ENCODE measurements around the gene PFDN1. TPM values are rescaled to one million over a fixed set of nuclear protein-coding genes. Genes with fewer than 3 reads are reported as not detected.

PFDN1 gene
- total RNA-seq, 3 donors from 2014 or later (not counting 1 experiment from before 2014, with no cell fraction given): 28.0 to 39.1 (median 37.6) TPM

DNA sequence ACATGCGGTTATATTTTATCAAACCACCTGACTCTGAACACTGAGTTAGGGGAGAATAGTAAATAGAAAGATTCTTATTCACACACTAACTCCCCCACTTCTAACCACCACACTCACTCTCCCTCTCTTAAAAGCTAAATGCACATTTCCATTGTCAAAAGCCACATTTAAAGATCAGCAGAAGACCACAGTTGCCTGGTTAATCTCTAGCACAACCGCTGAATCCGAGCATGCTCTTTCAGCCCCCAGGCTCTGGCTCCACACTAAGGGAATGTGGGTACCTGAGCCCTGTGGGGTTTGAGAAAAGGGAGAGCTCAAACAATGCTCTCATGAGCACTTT lies 35.7 kb downstream of the PFDN1 start:
- TF ChIP-seq, protein P1, sequence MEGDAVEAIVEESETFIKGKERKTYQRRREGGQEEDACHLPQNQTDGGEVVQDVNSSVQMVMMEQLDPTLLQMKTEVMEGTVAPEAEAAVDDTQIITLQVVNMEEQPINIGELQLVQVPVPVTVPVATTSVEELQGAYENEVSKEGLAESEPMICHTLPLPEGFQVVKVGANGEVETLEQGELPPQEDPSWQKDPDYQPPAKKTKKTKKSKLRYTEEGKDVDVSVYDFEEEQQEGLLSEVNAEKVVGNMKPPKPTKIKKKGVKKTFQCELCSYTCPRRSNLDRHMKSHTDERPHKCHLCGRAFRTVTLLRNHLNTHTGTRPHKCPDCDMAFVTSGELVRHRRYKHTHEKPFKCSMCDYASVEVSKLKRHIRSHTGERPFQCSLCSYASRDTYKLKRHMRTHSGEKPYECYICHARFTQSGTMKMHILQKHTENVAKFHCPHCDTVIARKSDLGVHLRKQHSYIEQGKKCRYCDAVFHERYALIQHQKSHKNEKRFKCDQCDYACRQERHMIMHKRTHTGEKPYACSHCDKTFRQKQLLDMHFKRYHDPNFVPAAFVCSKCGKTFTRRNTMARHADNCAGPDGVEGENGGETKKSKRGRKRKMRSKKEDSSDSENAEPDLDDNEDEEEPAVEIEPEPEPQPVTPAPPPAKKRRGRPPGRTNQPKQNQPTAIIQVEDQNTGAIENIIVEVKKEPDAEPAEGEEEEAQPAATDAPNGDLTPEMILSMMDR (IDR thresholded peaks at IDR 0.05): no peak
- intact Hi-C loops (cut with micrococcal nuclease): no loop called here
- no peaks in the 10 kb centered on the region for H3K9me3 ChIP-seq (ENCODE audit: control insufficient read depth, insufficient read depth, low read length)
- DNase-seq (no peak), ATAC-seq (no peak)
- WGBS (ENCODE audit: insufficient coverage): 73% methylated on average over 2 of the region's 3 CpGs
- Mint-ChIP-seq H3K27me3 (ENCODE audit: low read depth in 2 of 2) (no peaks in the 10 kb centered on the region), H3K4me3 (no peak overlapping the region), H3K27ac (no peak overlapping the region), H3K9me3 (no peaks in the 10 kb centered on the region), H3K4me1 (peaks cover 18 to 36% of the 10 kb centered on the region in 2 donors), H3K36me3 (no peaks in the 10 kb centered on the region)
- no peaks in the 10 kb centered on the region for H3K36me3 ChIP-seq (ENCODE audit: control insufficient read depth, insufficient read depth, low read length)
- H3K27ac ChIP-seq (ENCODE audit: low read length): no peak overlapping the region
- H3K27me3 ChIP-seq (ENCODE audit: control insufficient read depth, insufficient read depth, low read length): no peaks in the 10 kb centered on the region
- no peak overlapping the region for H3K4me3 ChIP-seq (ENCODE audit: low read length)
- H3K4me1 ChIP-seq (ENCODE audit: control insufficient read depth, insufficient read depth, low read length): peaks cover 3% of the 10 kb centered on the region

DNA sequence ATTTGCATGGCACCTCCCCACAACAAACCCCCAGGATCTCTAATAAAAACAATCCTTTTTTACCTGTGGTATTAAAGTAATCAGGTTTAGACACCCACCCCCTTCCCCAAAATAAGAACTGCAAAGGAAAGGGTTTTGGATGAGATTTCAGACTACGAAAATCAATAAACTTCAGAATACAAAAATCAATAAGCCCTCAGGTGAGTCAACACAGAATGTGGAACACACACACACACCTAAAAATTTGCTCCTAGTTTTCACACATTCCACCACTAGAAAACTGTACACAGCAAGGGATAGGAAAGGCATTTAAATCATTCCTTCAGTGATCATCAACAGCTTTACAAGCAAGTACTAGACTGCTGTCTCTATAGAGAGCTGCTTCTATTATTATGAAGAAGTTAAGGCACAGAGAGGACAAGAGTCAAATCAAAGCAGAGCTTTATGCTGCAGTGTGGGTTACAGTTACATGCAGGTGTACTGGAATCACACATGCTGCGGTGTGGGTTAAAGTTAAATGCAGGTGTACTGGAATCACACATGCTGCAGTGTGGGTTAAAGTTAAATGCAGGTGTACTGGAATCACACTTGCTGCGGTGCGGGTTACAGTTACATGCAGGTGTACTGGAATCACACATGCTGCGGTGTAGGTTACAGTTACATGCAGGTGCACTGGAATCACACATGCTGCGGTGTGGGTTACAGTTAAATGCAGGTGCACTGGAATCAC lies 36.3 kb downstream of the PFDN1 start:
- peaks cover 3% of the 10 kb centered on the region for H3K4me1 ChIP-seq (ENCODE audit: control insufficient read depth, insufficient read depth, low read length)
- TF ChIP-seq, protein P1 (IDR thresholded peaks at IDR 0.05): no peak
- intact Hi-C loops (cut with micrococcal nuclease): no loop called here
- no peak for ATAC-seq
- H3K4me3 ChIP-seq (ENCODE audit: low read length): no peak overlapping the region
- WGBS (ENCODE audit: insufficient coverage): 80% methylated on average over 6 of the region's 6 CpGs
- Mint-ChIP-seq H3K27me3 (ENCODE audit: low read depth in 2 of 2) (no peaks in the 10 kb centered on the region), H3K4me3 (no peak overlapping the region), H3K27ac (no peak overlapping the region), H3K9me3 (no peaks in the 10 kb centered on the region), H3K4me1 (peaks cover 18 to 40% of the 10 kb centered on the region in 2 donors), H3K36me3 (no peaks in the 10 kb centered on the region)
- no peaks in the 10 kb centered on the region for H3K9me3 ChIP-seq (ENCODE audit: control insufficient read depth, insufficient read depth, low read length)
- H3K27ac ChIP-seq (ENCODE audit: low read length): no peak overlapping the region
- DNase-seq: peak in 1 of 2 donors; percentile 31
- H3K36me3 ChIP-seq (ENCODE audit: control insufficient read depth, insufficient read depth, low read length): no peaks in the 10 kb centered on the region
- H3K27me3 ChIP-seq (ENCODE audit: control insufficient read depth, insufficient read depth, low read length): no peaks in the 10 kb centered on the region

DNA sequence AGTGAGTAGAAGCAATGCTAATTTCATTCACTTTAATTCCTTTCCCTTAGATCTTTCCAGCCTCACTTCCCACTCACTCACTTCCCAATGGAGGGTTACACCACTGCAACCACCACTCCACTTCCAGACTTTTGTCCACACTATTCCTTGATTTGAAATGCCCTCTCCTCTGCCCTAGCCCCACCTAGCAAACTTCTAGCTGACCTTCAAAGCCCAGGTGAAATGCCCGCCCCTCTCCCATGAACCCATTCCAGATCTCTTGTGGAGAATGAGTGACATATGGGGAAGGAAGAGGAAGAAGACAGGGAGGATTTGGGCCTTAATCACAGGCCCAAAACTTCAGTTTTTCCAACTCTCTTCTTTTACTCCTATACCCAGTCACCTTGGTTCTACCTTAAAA lies 37.1 kb downstream of the PFDN1 start:
- H3K9me3 ChIP-seq (ENCODE audit: control insufficient read depth, insufficient read depth, low read length): no peaks in the 10 kb centered on the region
- Mint-ChIP-seq H3K27me3 (ENCODE audit: low read depth in 2 of 2) (no peaks in the 10 kb centered on the region), H3K36me3 (no peaks in the 10 kb centered on the region), H3K4me1 (peaks cover 18 to 44% of the 10 kb centered on the region in 2 donors), H3K4me3 (no peak overlapping the region), H3K9me3 (no peaks in the 10 kb centered on the region), H3K27ac (peak overlapping the region in 1 of 2 donors; percentile 47)
- no peak overlapping the region for H3K27ac ChIP-seq (ENCODE audit: low read length)
- no peak overlapping the region for H3K4me3 ChIP-seq (ENCODE audit: low read length)
- peaks cover 3% of the 10 kb centered on the region for H3K4me1 ChIP-seq (ENCODE audit: control insufficient read depth, insufficient read depth, low read length)
- WGBS (ENCODE audit: insufficient coverage): no CpG with 5 or more reads among the region's 1 CpG
- DNase-seq (no peak), ATAC-seq (no peak)
- TF ChIP-seq, protein P1 (IDR thresholded peaks at IDR 0.05): no peak
- no peaks in the 10 kb centered on the region for H3K27me3 ChIP-seq (ENCODE audit: control insufficient read depth, insufficient read depth, low read length)
- H3K36me3 ChIP-seq (ENCODE audit: control insufficient read depth, insufficient read depth, low read length): no peaks in the 10 kb centered on the region
- intact Hi-C loops (cut with micrococcal nuclease): no loop called here

DNA sequence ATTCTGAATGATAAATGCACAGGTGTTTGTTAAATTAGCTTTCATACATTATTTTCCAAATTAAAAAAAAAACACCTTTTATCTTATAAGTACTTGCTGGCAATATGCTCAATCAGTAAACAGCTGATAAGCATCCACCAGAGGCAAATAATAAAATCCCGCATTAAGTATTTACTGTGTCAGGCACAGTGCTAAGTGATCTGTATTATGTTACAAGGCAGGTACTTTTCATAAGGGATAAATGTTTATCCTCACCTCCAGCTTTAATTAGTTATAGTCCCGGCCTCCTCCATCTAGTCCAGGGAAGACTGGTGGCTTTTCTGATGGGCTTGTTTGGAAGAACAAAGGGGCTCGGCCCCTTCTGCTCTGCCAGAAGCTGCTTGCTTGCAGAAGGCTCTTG lies 40.1 kb downstream of the PFDN1 start:
- no peaks in the 10 kb centered on the region for H3K27me3 Mint-ChIP-seq (ENCODE audit: low read depth in 2 of 2)
- DNase-seq (no peak), ATAC-seq (no peak)
- no peaks in the 10 kb centered on the region for H3K9me3 ChIP-seq (ENCODE audit: control insufficient read depth, insufficient read depth, low read length)
- intact Hi-C loops (cut with micrococcal nuclease): no loop called here
- no peak overlapping the region for H3K4me3 Mint-ChIP-seq
- WGBS (ENCODE audit: insufficient coverage): 100% methylated on average over 1 of the region's 3 CpGs
- no peak overlapping the region for H3K4me3 ChIP-seq (ENCODE audit: low read length)
- TF ChIP-seq, protein P1 (IDR thresholded peaks at IDR 0.05): no peak
- peaks cover 3% of the 10 kb centered on the region for H3K4me1 ChIP-seq (ENCODE audit: control insufficient read depth, insufficient read depth, low read length)
- no peaks in the 10 kb centered on the region for H3K9me3 Mint-ChIP-seq
- peaks cover 37 to 52% of the 10 kb centered on the region in 2 donors for H3K4me1 Mint-ChIP-seq
- no peak overlapping the region for H3K27ac Mint-ChIP-seq
- H3K36me3 ChIP-seq (ENCODE audit: control insufficient read depth, insufficient read depth, low read length): no peaks in the 10 kb centered on the region
- H3K36me3 Mint-ChIP-seq: peaks cover 5% of the 10 kb centered on the region
- no peak overlapping the region for H3K27ac ChIP-seq (ENCODE audit: low read length)
- H3K27me3 ChIP-seq (ENCODE audit: control insufficient read depth, insufficient read depth, low read length): no peaks in the 10 kb centered on the region
